HG02973 (cell line): Measurements from ENCODE around the gene NSUN4.

Experiments used
- ATAC-seq: cut with Tn5 transposase; IDR thresholded peaks from one replicate; pipeline ENCODE4 v1.9.1; 2021; ENCODE audit warnings: moderate library complexity; ENCODE audit not compliant: unreplicated experiment

The NSUN4 gene

GRCh38 chr1:46404482-46405196, 64.0 kb downstream of the NSUN4 start:
- no peak for ATAC-seq

GRCh38 chr1:46405197-46405555, 64.6 kb downstream of the NSUN4 start:
- ATAC-seq = no peak

DNA sequence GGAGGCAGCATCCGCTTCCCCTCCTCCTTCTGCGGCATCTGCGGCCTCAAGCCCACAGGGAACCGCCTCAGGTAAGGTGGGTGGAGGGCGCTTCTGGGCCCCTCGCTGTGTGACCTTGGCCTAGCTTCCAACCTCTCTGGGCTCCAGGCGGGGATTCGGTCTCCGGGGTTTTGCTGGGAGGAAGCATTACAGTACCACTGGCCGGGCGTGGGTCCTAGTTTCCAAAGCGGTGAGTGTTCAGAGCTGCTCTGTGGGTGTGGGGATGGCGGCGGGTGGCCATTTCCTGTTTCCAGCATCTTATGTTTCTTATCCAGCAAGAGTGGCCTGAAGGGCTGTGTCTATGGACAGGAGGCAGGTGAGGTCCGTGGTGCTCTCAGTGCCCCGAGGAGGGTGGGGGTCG, 65.1 kb downstream of the NSUN4 start:
- ATAC-seq = no peak

GRCh38 chr1:46406881-46407608, 66.4 kb downstream of the NSUN4 start:
- no peak for ATAC-seq

- ATAC-seq = no peak
These were observed 67.0 kb downstream of the NSUN4 start for GRCh38 chr1:46407636-46408035.

DNA sequence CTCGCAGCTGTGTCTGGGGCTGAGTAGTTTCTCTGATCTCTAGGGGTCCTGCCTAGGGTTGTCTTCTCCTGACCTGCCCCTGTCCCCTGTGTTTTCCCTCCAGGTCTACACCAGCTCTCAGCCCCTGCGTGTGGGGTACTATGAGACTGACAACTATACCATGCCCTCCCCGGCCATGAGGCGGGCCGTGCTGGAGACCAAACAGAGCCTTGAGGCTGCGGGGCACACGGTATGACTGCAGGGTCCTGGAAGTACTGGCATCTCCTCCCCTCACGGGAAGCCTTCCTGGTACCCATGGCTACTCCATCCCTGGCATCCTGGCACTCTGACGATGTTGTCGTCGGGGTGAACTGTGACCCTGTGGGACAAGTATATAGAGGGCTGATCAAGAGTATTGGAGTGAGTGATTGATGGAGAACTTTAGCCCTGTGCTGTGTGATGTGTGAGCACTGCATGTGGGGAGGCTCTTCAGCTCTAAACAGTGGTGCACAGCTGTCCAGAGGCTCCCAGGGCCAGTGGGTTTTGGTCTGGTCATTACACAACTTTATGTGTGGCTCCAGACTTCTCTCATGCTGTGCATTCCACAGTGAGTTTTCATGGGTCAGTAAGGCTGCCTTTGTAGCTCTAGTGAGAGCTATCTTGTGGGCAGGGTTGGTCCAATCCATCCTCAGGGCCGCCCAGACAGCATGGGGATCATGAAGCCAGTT, 67.9 kb downstream of the NSUN4 start:
- no peak for ATAC-seq

DNA sequence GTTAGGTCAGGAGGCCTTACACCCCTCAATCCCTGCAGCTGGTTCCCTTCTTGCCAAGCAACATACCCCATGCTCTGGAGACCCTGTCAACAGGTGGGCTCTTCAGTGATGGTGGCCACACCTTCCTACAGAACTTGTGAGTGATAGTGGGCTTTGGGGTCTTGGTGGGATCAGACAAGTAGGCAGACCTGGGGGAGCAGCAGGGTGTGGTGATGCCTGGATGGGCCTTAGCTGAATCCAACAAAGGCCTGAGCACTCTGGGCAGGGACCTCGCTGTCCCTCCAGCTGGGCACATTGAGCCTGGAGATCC, 68.4 kb downstream of the NSUN4 start:
- no peak for ATAC-seq

DNA sequence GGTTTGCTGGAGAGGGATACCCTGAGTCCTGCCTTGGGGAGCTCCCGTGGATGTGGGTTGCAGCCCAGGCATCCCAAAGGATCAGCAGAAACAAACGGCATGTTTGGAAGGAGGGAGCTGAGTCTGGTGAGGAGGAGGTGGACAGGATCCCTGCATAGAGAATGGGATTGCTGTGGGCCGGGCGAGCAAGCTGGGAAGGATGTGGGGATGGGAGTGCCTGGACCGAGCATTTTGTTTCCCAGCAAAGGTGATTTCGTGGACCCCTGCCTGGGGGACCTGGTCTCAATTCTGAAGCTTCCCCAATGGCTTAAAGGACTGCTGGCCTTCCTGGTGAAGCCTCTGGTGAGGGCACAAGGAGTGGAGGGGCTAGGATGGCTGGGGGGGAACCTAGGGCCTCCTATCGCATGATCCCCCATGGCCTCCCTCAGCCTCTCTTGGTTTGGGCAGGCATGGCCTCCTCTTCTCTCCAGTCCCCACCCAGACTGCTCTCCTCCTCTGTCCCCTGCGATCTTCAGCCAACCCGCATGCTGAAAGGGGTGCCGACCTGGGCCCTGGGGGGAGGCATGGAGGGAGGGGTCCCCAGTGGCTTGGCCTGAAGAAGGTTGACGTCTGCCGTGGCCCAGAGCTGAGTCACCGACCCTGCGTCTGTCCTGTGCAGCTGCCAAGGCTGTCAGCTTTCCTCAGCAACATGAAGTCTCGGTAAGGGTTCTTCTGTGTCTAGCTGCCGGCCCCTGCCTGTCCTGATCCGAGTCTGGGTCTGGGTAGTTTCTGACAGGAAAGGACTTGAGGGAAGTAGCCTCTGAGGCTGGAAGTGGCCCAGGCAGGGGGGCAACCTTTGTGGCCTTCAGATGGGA, 69.8 kb downstream of the NSUN4 start:
- no peak for ATAC-seq

- no peak for ATAC-seq
These were observed 70.4 kb downstream of the NSUN4 start for GRCh38 chr1:46411010-46411405.
